Ishikawa (cell line): Measurements from ENCODE around the gene RXFP4.

Source experiments
- CEBPB ChIP-seq: IDR thresholded peaks from 2 replicates; pipeline ENCODE4 v1.6.1; 2012
- CREB1 ChIP-seq: IDR thresholded peaks from 2 replicates; pipeline ENCODE4 v1.6.1; 2012; ENCODE audit warnings: low read depth
- EGR1 ChIP-seq: IDR thresholded peaks from 2 replicates; pipeline ENCODE4 v1.6.1; 2012
- EP300 ChIP-seq: IDR thresholded peaks from 2 replicates; pipeline ENCODE4 v1.6.1; 2012; ENCODE audit warnings: borderline replicate concordance
- FOXM1 ChIP-seq: IDR thresholded peaks from 2 replicates; pipeline ENCODE4 v1.6.1; 2012; ENCODE audit warnings: low read depth, borderline replicate concordance
- NFIC ChIP-seq: IDR thresholded peaks from 2 replicates; pipeline ENCODE4 v1.6.1; 2012
- RAD21 ChIP-seq: IDR thresholded peaks from 2 replicates; pipeline ENCODE4 v1.6.1; 2012; ENCODE audit warnings: low read depth
- TAF1 ChIP-seq: IDR thresholded peaks from 2 replicates; pipeline ENCODE4 v1.6.1; 2012; ENCODE audit warnings: low read depth, mild to moderate bottlenecking
- TCF12 ChIP-seq: IDR thresholded peaks from 2 replicates; pipeline ENCODE4 v1.6.1; 2012; ENCODE audit warnings: low read depth
- TEAD4 ChIP-seq: IDR thresholded peaks from 2 replicates; pipeline ENCODE4 v1.6.1; 2012
- YY1 ChIP-seq: IDR thresholded peaks from 2 replicates; pipeline ENCODE4 v1.6.1; 2012; ENCODE audit warnings: low read depth
- ZBTB7A ChIP-seq: IDR thresholded peaks from 2 replicates; pipeline ENCODE4 v1.6.1; 2012; ENCODE audit warnings: low read depth
- TF ChIP-seq, protein P1 (sequence below): IDR thresholded peaks from 2 replicates; pipeline ENCODE4 v1.6.1; 2012; ENCODE audit warnings: low read depth, mild to moderate bottlenecking
- TF ChIP-seq, protein P2 (sequence below): IDR thresholded peaks from 2 replicates; pipeline ENCODE4 v1.6.1; 2012
- TF ChIP-seq, protein P3 (sequence below): IDR thresholded peaks from 2 replicates; pipeline ENCODE4 v1.6.1; 2012

RXFP4 gene

DNA sequence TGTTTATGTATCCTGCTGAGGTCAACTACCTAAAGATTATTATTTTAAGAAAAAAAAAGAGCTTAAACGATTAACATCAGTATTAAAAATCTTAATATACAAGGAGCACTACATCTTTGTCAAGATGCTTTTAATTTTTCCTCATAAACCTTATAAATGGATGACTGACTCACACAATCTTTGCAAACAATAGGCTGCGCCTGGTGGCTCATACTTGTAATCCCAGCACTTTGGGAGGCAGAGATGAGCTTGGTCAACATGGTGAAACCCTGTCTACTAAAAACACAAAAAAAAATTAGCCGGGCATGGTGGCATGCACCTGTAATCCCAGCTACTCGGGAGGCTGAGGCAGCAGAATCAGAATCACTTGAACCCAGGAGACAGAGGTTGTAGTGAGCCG, 9.0 kb upstream of the RXFP4 start:
- no peak for TF ChIP-seq FOXM1
- TF ChIP-seq, protein P1, sequence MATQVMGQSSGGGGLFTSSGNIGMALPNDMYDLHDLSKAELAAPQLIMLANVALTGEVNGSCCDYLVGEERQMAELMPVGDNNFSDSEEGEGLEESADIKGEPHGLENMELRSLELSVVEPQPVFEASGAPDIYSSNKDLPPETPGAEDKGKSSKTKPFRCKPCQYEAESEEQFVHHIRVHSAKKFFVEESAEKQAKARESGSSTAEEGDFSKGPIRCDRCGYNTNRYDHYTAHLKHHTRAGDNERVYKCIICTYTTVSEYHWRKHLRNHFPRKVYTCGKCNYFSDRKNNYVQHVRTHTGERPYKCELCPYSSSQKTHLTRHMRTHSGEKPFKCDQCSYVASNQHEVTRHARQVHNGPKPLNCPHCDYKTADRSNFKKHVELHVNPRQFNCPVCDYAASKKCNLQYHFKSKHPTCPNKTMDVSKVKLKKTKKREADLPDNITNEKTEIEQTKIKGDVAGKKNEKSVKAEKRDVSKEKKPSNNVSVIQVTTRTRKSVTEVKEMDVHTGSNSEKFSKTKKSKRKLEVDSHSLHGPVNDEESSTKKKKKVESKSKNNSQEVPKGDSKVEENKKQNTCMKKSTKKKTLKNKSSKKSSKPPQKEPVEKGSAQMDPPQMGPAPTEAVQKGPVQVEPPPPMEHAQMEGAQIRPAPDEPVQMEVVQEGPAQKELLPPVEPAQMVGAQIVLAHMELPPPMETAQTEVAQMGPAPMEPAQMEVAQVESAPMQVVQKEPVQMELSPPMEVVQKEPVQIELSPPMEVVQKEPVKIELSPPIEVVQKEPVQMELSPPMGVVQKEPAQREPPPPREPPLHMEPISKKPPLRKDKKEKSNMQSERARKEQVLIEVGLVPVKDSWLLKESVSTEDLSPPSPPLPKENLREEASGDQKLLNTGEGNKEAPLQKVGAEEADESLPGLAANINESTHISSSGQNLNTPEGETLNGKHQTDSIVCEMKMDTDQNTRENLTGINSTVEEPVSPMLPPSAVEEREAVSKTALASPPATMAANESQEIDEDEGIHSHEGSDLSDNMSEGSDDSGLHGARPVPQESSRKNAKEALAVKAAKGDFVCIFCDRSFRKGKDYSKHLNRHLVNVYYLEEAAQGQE: no peak
- TF ChIP-seq CREB1: no peak
- no peak for TF ChIP-seq YY1
- no peak for TF ChIP-seq TEAD4
- TF ChIP-seq, protein P2, sequence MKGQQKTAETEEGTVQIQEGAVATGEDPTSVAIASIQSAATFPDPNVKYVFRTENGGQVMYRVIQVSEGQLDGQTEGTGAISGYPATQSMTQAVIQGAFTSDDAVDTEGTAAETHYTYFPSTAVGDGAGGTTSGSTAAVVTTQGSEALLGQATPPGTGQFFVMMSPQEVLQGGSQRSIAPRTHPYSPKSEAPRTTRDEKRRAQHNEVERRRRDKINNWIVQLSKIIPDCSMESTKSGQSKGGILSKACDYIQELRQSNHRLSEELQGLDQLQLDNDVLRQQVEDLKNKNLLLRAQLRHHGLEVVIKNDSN: no peak
- TF ChIP-seq EGR1: no peak
- TF ChIP-seq RAD21: no peak
- no peak for TF ChIP-seq CEBPB
- TF ChIP-seq TCF12: no peak
- no peak for TF ChIP-seq EP300
- TF ChIP-seq ZBTB7A: no peak
- TF ChIP-seq NFIC: no peak
- no peak for TF ChIP-seq TAF1
- TF ChIP-seq, protein P3, sequence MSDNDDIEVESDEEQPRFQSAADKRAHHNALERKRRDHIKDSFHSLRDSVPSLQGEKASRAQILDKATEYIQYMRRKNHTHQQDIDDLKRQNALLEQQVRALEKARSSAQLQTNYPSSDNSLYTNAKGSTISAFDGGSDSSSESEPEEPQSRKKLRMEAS: no peak

DNA sequence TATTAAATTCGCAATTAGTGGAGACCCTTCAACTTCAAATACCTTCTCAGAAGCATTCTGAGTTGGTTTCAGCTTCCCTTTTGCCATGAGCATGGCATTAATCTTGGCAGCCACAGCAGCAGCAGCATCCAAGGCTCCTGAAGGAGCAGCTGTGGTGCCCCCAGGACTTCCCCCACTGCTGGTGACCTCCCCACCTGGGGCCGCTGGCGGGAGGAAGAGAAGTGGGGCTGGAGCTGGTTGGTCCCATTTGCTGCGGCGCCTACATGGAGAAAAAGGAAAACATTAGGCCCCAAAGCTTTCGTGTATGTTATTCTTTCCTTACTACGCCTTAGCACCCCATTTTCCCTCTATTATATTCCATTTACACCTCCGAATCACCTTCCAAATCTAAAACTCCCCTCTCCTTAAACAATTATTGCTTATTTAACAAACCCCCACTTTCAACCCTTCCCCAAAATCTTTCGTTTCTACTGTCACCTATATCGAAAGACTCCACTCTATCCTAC, 7.8 kb upstream of the RXFP4 start:
- TF ChIP-seq EGR1 (no peak), FOXM1 (no peak)

DNA sequence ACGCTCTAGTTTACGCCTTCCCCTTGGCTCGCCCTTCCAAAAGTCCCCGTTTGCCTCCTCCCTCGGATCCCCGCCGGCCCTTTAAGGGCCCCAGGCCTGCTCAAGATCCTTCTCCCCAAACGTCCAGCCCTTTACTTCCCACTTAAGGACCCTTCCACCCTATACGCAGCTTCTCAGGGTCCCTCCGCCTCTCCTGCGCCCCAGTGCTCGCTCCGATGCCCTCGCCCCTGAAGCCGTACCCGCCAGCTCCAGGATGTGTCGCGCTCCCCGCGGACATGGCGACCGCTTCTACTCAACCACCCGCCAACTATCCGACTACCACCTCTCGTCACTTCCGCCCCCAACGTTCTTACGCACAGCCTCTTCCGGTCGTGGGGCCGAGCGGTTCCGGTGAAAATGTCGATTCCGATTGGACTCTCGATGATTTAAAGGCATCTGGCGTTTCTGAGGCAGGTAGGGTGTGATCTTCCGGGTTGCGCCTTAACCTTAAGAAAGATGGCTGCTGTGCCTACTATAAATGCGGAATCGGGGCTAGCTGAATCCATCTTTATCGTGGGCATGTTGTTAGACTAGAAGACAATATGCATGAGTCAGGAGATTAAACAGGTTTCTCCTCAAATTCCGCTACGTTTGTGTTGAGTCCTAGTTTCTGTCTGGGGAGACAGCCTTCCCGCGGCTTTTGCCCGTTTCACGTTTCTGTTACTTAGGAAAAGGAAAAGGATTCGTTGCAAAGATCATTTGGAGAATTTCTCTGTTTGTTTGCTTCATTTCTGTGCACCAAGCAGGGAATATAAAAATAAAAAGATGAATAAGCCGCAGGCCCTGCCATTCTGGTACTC, 7.1 kb upstream of the RXFP4 start, which contains the start of gene KHDC4:
Gene KHDC4, minus strand, starts transcription at position 317 of the 839 bp plus-strand sequence. Its CDS starts 40 bp downstream, at position 277.
- TF ChIP-seq EGR1: peak; percentile 87
- no peak for TF ChIP-seq FOXM1
- peak; percentile 95 for TF ChIP-seq TAF1
- TF ChIP-seq EP300: no peak
- no peak for TF ChIP-seq ZBTB7A
- TF ChIP-seq, protein P1: no peak
- no peak for TF ChIP-seq NFIC
- peak; percentile 45 for TF ChIP-seq TCF12
- peak; percentile 99 for TF ChIP-seq YY1
- peak; percentile 85 for TF ChIP-seq CREB1
- TF ChIP-seq, protein P3: peak; percentile 85
- TF ChIP-seq RAD21: no peak
- TF ChIP-seq CEBPB: peak; percentile 9; the same call in 1 of the 2 replicates
- TF ChIP-seq, protein P2: 0 out of 2 replicates have a peak, but pooled peaks have one; percentile 15
- no peak; the same call in 1 of the 2 replicates for TF ChIP-seq TEAD4

DNA sequence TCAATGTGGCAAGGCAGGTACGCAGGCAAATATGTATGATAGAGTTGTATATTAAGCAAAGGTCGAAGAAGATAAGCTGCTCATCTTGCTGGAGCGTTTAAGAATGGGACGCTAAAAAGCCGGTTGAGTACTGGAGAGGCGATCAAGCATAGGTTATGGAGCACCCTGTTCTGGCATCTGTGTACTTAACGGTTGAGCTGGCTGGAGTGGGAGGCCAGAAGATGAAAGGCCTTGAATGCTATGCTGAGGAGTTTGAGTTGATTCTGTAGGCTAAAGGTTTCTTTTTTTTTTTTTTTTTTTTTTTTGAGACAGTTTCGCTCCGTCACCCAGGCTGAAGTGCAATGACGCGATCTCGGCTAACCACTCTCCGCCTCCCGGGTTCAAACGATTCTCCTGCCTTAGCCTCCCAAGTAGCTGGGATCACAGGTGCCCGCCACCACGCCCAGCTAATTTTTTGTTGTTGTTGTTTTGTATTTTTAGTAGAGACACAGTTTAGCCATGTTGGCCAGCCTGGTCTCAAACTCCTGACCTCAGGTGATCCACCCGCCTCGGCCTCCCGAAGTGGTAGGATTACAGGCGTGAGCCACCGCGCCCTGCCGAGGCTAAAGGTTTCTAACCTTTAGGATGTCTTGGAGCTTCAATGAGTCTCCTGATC, 6.4 kb upstream of the RXFP4 start:
- TF ChIP-seq, protein P1: no peak
- TF ChIP-seq RAD21 (no peak), YY1 (no peak), EGR1 (no peak), EP300 (no peak), TEAD4 (no peak), NFIC (no peak)
- TF ChIP-seq, protein P2: no peak
